Measurements from ENCODE around the gene NKAPL.

- TF ChIP-seq CTCF (IDR thresholded peaks at IDR 0.05 in 8 of 11, conservative IDR thresholded peaks at IDR 0.05 in 3 of 11), result no peak
- no peak for TF ChIP-seq POLR2A (IDR thresholded peaks at IDR 0.05)
These were observed 4.8 kb downstream of the NKAPL start for GRCh38 chr6:28263922-28264321.

Data from spleen (tissue), 7 donors.